GM19455 (cell line): ENCODE results near the gene RABGAP1.

Experiments used
- ATAC-seq: cut with Tn5 transposase; IDR thresholded peaks from one replicate; pipeline ENCODE4 v1.9.1; 2021; ENCODE audit not compliant: unreplicated experiment

RABGAP1 gene

GRCh38 chr9:122944960-122945888 is 4.4 kb downstream of the RABGAP1 start:
- no peak for ATAC-seq

- ATAC-seq: no peak
Measured at GRCh38 chr9:122946461-122947005, 5.7 kb downstream of the RABGAP1 start.

GRCh38 chr9:122948313-122948712 is 7.5 kb downstream of the RABGAP1 start:
- no peak for ATAC-seq

- ATAC-seq: no peak
Measured at GRCh38 chr9:122949696-122950095, 8.9 kb downstream of the RABGAP1 start.

GRCh38 chr9:122950263-122950662 is 9.4 kb downstream of the RABGAP1 start:
- ATAC-seq: no peak

GRCh38 chr9:122951056-122951455 is 10.2 kb downstream of the RABGAP1 start:
- ATAC-seq: no peak

- no peak for ATAC-seq
Measured at GRCh38 chr9:122954253-122954691, 13.5 kb downstream of the RABGAP1 start.

GRCh38 chr9:122955961-122956360 is 15.1 kb downstream of the RABGAP1 start:
- ATAC-seq: no peak

GRCh38 chr9:122961139-122961538 is 20.3 kb downstream of the RABGAP1 start:
- no peak for ATAC-seq

- ATAC-seq: no peak
Measured at GRCh38 chr9:122975196-122975595, 34.4 kb downstream of the RABGAP1 start.

GRCh38 chr9:122978601-122979000 is 37.8 kb downstream of the RABGAP1 start:
- ATAC-seq: no peak

GRCh38 chr9:122986010-122986409 is 45.2 kb downstream of the RABGAP1 start:
- no peak for ATAC-seq

- no peak for ATAC-seq
Measured at GRCh38 chr9:122988141-122988540, 47.3 kb downstream of the RABGAP1 start.

GRCh38 chr9:122988920-122989621 is 48.3 kb downstream of the RABGAP1 start:
- peak; percentile 81 for ATAC-seq

GRCh38 chr9:122991370-122991830 is 50.6 kb downstream of the RABGAP1 start:
- ATAC-seq: no peak

GRCh38 chr9:122996586-122996985 is 55.8 kb downstream of the RABGAP1 start:
- ATAC-seq: no peak

- no peak for ATAC-seq
Measured at GRCh38 chr9:122998448-122998847, 57.6 kb downstream of the RABGAP1 start.

- no peak for ATAC-seq
Measured at GRCh38 chr9:123000371-123001068, 59.7 kb downstream of the RABGAP1 start.

GRCh38 chr9:123002754-123003153 is 61.9 kb downstream of the RABGAP1 start:
- ATAC-seq: no peak

- no peak for ATAC-seq
Measured at GRCh38 chr9:123003466-123003865, 62.6 kb downstream of the RABGAP1 start.

GRCh38 chr9:123005964-123006363 is 65.1 kb downstream of the RABGAP1 start:
- ATAC-seq: no peak
